ENCODE data around the gene TSPAN4.

TSPAN4 gene

GRCh38 chr11:908273-908672 is 65.6 kb downstream of the TSPAN4 start:
- H3K4me3 ChIP-seq (ENCODE audit: low read length), result no peak overlapping the region
- TF ChIP-seq ZNF274 (IDR thresholded peaks at IDR 0.05; ENCODE audit: low read depth, low read length), result no peak

- no peak for TF ChIP-seq ZNF274 (IDR thresholded peaks at IDR 0.05; ENCODE audit: low read depth, low read length)
Observed at GRCh38 chr11:909406-909805, 66.8 kb downstream of the TSPAN4 start.

GRCh38 chr11:910044-910588 is 67.5 kb downstream of the TSPAN4 start:
- H3K4me3 ChIP-seq (ENCODE audit: low read length), result peak overlapping the region; percentile 93
- no peak for TF ChIP-seq ZNF274 (IDR thresholded peaks at IDR 0.05; ENCODE audit: low read depth, low read length)

More at GRCh38 chr11:909406-909805, 66.8 kb downstream of the TSPAN4 start:
- peak overlapping the region; percentile 93; the same call in 1 of the 2 replicates for H3K4me3 ChIP-seq (ENCODE audit: low read length)

GRCh38 chr11:910589-911030 is 68.0 kb downstream of the TSPAN4 start, which contains the start of gene CHID1:
Gene CHID1, minus strand, starts transcription at chr11:910810. Its CDS starts 5,994 bp downstream, at chr11:904816.
- no peak for TF ChIP-seq ZNF274 (IDR thresholded peaks at IDR 0.05; ENCODE audit: low read depth, low read length)
- peak within 1 kb of the TSS; percentile 93 for H3K4me3 ChIP-seq (ENCODE audit: low read length)

- no peak for TF ChIP-seq ZNF274 (IDR thresholded peaks at IDR 0.05; ENCODE audit: low read depth, low read length)
- H3K4me3 ChIP-seq (ENCODE audit: low read length), result peak overlapping the region; percentile 88; the same call in 1 of the 2 replicates
Observed at GRCh38 chr11:911031-911889, 68.6 kb downstream of the TSPAN4 start.

GRCh38 chr11:911890-912219 is 69.2 kb downstream of the TSPAN4 start:
- no peak overlapping the region for H3K4me3 ChIP-seq (ENCODE audit: low read length)
- no peak for TF ChIP-seq ZNF274 (IDR thresholded peaks at IDR 0.05; ENCODE audit: low read depth, low read length)

GRCh38 chr11:912266-912665 is 69.6 kb downstream of the TSPAN4 start:
- TF ChIP-seq ZNF274 (IDR thresholded peaks at IDR 0.05; ENCODE audit: low read depth, low read length), result no peak

GRCh38 chr11:913043-913442 is 70.4 kb downstream of the TSPAN4 start:
- no peak for TF ChIP-seq ZNF274 (IDR thresholded peaks at IDR 0.05; ENCODE audit: low read depth, low read length)
- H3K4me3 ChIP-seq (ENCODE audit: low read length), result no peak overlapping the region

More at GRCh38 chr11:912266-912665, 69.6 kb downstream of the TSPAN4 start:
- H3K4me3 ChIP-seq (ENCODE audit: low read length), result no peak overlapping the region

GRCh38 chr11:914204-914603 is 71.6 kb downstream of the TSPAN4 start:
- no peak for TF ChIP-seq ZNF274 (IDR thresholded peaks at IDR 0.05; ENCODE audit: low read depth, low read length)
- H3K4me3 ChIP-seq (ENCODE audit: low read length), result no peak overlapping the region

- no peak for TF ChIP-seq ZNF274 (IDR thresholded peaks at IDR 0.05; ENCODE audit: low read depth, low read length)
Observed at GRCh38 chr11:914747-915501, 72.3 kb downstream of the TSPAN4 start.

More at GRCh38 chr11:914747-915501, 72.3 kb downstream of the TSPAN4 start:
- H3K4me3 ChIP-seq (ENCODE audit: low read length), result no peak overlapping the region
